NCI-H128 (cell line): ENCODE data around the gene PLA2G15.
"Not testable (repeated sequence)": the region's sequence is repeated elsewhere in the genome, so short reads cannot be mapped to it uniquely, and the experiment has no call there.

ENCODE experiments used
- DNase-seq: peaks from one replicate; lab custom pipeline; 2025; ENCODE audit not compliant: unreplicated experiment; lab: John Stamatoyannopoulos, UW

Gene PLA2G15

DNA sequence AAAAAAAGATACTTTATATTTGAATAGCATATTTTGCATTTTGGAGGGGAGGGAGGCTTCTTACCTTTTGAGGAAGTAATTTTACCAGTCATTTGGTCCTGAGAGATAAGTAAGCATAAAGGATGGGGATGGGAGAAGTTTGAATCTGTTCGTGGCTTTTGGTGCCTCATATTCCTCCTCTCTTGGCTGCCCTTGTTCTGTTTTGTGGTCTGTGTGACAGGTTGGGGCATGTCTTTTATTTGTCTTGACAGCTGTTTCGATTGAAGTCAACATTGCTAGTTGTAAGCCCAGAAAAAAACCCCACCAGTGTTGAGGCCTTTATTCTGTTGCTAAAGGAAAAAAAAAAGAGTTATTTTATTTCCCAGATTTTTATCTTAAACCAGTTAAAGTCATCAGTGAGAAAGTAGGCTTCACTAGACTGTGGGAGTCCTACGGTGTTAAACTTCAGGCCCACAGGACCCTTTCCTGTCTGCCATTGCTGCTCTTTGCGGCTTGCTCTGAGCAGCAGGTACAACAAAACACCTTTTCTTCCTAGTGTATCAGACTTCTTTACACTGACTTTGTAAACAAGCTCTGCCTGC lies 30.5 kb downstream of the PLA2G15 start:
- no peak for DNase-seq

DNA sequence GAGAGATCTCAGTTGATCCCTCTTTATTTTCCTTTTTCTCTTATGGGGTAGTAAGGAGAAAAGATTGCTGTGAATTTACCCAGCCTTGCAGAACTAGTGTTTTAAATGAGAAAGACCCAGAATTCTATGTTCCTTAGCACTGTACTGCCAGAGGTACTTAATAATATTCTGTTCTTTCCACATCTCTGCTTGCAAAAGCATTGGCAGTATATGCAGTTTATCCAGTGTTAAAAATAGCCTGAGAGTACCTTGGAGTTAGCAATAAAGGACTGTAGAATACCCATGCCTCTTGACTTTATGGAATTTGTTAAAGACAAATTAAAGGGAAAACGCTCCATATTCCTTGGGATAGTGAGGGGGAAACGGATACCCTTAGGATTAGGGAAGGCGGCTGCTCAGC lies 31.1 kb downstream of the PLA2G15 start:
- DNase-seq: no peak

DNA sequence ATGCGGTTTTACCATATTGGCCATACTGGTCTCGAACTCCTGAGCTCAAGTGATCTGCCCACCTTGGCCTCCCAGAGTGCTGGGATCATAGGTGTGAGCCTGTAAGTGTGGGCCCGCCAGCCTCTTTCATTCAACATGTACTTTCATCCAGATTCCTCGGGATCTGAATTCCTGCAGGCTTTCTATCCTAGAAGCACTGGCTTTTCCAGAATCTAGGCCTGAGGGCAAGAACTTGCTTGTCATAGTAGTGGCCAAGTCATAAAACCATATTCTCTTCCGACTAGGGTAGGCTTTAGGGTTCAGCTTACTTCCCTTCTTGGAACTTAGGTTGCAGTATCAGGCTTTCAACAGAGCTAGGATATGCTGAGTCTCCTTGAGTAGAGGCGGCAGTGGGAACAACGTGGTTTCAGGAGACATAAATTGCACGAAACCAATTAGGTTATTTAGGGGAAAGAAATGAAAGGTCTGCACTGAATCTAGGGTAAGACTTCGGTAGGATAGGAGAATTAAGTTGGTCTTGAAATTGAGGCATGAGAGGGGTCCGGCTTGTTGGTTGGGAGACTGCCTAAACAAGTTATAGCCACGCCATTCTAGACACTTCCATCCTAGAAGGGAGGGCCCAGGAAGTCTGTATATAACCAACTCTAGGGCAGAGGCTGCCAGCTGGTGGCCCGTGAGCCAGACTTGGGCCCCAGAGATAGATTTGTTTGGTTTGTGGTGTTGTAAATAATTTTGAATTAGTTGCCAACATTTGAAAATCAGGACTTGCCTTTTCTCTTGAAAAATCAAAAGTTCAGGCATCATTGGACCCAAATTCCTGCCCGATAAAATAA lies 34.8 kb downstream of the PLA2G15 start:
- DNase-seq: no peak

DNA sequence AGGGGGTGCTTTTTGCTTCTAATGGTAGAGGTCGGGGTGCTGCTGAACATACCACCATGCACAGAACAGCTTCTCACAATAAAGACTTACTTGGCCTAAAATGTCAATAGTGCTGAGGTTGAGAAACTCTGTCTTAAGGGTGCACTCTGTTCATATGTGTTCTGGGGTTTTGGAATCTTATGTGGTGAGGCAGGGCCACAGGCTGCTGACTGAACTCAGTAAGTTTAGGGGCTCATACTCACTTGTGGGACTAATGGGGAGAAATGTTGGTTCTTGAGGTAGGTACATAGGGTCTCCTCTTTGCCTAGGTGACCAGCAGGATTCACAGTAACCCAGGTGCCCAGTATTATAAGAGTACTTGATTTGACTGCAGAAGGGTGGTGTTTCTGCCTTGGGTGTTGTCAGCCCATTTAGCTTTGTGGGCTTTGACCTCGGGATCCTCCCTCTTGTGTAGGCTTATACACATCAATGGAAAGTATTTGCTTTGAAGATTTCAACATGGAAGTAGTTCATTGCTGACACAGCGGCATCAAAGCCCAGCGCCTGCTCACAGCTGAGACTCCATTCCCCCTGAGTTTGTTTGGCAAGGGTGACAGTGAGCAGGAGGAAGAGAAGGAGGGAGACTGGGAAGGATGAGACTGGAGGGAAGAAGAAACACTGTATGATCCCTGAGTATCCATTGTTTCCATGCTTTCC lies 36.3 kb downstream of the PLA2G15 start:
- DNase-seq: no peak

DNA sequence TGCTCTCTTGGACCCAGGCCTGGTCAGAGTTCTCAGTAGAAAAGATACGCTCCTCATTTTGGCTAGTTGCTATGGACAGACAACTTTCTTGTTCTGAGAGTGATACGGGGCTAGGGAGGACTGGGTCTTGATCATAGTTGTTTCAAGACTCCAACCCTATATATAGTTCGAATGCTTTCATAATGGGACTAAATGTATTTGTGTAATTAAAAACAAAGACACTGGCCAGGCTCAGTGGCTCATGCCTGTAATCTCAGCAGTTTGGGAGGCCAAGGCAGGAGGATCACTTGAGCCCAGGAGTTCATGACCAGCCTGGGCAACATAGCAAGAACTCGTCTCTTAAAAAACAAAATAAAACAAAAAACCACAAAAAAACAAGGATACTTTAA lies 36.9 kb downstream of the PLA2G15 start:
- no peak for DNase-seq

DNA sequence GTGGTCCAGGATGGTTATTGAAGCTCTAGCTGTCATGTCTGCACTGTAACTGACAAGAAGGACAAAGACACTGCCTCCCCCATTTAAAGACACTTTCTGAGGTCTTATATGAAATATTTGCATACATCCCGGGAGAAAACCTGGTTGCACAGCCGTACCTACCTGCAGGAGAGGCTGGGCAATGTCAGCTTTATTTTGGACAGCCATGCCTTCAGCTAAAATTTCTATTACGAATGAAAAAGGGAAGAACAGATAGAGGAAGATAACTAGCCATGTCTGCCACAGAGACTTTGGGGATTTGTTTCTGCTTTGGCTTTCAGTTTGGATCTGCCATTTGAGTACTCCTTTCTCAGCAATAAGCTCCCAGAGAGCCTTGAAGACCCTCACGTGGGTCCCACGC lies 38.2 kb downstream of the PLA2G15 start:
- DNase-seq: no peak

DNA sequence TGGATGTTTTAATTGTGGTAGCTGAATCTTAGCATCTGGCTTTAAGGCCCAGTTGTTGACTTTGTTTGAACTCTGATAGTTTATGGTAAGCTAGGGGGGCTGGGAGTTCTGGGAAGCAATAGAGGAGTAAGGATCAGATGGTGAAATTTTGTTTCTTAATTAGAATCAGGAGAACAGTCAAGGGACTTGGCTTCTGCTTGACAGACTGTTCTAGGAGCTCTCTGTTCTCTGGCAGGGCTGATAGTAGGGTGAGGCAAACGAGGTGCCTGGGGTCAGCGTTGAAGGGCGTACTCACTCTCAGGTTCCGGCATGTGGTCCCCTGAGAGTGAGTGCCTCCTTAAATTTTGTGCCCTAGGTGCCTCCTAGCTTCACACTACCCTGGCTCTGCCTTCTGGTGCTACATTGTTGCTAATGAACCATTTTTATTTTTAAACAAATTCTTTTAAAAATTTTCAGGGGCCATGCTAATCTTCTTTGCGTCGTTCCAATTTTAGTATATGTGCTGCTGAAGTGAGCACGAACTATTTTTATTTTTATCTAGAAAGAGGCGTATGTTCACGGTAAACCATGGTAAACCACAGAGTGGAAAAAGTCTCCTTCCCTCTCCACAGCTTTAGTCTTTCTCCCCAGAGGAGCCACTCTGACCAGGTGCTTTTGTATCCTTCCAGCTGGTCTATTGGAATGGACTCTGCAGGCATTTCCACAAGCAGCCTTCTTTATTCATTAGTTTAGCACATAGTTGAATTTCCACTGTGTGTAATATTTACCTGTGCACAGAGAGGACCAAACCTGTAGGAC lies 38.8 kb downstream of the PLA2G15 start:
- no peak for DNase-seq

DNA sequence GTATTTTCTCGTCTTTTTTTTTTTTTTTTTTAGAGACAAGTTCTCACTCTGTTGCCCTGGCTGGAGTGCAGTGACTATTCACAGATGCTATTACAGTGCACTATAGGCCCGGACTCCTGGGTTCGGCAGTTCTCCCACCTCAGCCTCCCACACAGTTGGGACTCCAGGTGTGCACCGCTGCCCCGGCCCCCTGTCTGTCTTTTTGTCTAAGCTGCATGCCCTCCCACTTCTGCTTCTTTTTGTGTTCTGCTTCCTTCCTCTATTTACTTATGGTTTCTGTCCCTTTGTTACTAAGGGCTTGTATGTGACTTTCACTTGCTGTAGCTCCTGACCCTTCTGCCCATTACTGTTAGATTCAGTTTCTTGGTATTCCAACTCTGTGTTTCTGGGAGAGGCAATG lies 39.7 kb downstream of the PLA2G15 start:
- no peak for DNase-seq

DNA sequence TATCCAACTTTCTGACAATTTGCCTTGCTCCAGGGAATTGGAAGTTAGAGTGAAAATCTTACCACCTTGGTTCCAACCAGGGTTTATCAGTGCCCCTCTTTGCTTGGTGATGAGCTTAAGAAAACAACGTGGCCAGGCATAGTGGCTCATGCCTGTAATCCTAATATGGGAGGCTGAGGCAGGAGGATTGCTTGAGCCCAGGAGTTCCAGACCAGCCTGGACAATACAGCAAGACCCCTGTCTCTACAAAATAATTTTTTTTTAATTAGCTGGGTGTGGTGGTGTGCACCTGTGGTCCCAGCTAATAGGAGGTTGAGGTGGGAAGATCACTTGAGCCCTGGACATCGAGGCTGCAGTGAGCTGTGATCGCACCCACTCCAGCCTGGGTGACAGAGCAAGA lies 40.5 kb downstream of the PLA2G15 start:
- no peak for DNase-seq

DNA sequence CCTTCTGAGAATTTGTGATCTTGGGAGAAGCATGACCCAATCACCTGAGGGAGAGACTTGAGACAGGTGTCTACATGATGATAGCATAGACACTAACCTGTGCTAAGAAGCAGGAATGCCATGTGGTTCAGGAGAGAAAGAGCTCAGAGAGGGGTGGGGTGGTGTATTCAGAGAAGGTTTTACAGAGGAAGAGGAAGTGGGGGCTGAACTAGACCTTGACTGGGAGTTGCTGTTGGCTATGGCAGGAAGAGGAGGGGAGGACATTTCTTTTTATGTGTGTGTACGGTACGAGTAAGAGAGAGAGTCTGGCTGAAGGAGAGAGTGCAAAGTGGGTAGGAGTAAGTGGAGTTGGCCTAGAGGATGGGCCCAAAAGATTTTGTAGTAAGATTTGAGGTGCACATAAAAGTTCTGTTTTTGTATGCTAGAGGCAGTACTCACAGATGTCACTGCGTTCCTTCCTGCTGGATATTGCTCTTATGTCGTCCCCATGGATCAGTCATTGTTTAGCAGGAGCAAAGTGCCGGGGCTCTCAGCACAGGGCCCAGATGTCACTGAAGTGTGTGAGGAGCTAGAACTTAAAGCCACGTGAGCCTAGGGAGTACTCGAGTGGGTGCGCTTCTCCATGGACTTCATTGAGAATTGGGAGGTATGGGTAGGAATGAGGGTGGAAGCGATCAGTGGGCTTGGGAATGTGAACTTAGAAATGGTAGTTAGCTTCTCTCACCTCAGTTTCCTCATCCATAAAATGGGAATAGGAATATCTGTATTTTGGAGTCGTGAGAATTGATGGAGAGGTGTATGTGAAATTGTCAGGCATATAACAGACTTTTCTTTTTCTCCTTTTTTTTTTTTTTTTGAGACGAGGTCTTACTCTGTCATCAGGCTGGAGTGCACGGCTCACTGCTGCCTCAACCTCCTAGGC lies 41.2 kb downstream of the PLA2G15 start:
- DNase-seq: no peak

DNA sequence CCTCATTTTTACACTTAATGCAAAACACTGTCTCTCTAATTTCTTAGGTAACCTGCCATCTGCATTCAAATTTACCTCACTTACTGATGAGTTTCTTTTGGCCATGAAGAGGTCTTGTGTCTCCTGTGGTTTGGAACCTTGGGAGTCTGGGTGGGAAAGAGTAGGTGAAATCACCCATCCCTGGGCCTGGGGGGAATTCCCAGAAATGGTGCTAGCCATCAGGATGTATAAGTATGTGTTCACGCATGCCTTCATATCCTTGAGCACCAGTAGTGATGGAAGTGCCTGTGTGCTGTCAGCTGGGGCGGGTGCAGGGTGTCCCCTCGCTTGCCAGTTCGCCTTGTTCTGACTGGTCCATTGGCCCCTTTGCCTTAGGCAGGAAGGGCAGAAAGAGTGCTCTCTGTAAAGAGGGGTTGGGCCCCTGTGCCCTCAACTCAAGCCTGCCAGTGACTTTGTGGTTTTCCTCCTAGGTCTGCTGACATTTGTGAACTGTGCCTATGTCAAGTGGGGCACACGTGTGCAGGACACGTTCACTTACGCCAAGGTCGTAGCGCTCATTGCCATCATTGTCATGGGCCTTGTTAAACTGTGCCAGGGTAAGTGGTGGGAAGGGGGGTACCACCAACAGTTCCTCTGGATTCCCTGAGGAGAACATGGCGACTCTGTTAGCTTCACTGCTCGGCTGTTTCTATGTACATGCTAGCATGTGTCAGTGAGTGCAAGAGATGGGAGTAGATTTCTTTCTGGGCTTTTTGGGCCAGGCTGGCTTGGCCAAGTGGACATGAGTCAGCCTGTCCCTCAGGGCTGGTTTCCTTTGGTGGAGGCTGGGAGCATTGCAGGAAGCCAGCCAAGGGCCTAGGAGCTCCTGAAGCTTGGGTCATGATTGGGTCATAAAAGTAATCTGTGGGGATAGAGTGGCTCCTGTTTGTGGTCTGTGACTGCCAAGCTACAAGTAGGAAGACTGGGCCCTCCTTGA lies 42.4 kb downstream of the PLA2G15 start:
- DNase-seq: no peak

DNA sequence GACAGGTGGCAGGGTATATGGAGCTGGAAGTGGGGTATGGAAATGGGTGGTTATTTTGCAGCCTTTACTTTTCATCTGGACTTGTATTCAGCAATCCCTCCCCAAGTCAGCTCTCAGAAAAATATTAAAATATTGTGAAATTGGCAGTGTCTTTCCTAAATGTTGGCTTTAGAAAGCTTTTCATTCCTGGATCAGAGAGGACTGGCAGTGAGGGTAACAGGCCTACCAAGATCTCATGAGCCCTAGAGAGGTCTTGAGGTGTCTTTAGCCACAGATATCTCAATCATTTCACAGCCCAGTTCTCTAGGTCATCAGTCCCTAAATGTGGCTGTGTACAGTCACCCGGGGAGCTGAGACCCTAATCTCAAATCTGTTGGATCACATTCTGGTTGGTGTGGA lies 43.1 kb downstream of the PLA2G15 start:
- no peak for DNase-seq

DNA sequence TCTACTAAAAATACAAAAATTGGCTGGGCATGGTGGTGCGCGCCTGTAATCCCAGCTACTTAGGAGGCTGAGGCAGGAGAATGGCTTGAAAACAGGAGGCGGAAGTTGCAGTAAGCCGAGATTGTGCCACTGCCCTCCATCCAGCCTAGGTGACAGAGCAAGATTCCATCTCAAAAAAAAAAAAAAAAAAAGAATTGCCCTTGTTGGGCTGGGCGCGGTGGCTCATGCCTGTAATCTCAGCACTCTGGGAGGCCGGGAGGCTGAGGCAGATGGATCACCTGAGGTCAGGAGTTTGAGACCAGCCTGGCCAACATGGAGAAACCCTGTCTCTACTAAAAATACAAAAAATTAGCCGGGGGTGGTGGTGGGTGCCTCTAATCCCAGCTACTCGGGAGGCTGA lies 43.6 kb downstream of the PLA2G15 start:
- not testable (repeated sequence) for DNase-seq

DNA sequence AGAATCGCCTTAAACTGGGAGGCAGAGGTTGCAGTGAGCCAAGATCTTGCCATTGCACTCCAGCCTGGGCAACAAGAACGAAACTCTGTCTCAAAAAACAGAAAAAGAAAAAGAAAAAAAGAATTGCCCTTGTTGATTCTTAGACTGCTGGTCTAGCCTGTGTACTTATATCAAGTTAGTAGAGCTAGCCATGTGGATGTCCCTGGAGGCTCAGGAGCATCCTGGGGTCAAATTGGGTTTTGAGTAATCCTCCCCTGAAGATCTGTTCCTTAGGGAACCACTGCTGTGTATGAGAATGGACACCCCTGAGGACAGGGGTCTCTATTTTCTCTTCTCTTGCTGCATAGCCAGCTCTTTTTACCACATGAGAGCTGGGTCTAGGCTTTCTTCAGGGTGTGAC lies 44.0 kb downstream of the PLA2G15 start:
- DNase-seq: no peak

DNA sequence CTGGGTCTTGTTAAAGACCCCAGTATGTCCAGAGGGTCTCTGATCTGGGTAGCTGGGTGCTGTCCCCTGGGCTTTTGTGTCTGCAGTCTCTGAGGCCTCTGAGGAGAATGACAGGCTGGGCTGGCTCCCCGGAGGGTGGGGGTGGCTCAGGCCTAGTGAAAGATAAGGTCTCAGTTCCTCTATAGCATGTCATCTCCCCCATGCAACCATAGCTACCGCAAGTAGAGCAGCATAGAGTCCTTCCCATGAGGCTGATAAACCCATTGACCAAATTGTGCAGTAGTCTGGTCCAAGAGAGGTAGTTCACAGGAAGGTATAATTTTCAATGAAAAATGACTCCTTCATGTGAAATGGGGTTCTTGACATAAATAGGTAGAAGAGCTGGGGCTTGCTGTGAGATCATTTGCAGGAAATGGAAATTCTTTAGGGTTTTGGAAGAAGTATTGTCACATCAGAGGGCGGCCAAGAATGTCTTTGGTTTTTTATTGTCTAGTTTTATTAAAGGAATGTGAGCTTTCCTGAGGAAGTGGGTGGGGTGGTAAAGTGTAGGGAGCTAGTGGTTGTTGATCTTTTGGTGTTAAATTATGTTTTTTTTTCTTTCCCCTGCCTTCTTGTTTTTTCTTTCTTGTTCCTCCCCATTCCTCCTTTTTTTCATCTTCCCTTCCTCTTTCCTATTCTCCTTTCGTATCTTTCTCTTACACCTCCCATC lies 44.6 kb downstream of the PLA2G15 start:
- no peak for DNase-seq

DNA sequence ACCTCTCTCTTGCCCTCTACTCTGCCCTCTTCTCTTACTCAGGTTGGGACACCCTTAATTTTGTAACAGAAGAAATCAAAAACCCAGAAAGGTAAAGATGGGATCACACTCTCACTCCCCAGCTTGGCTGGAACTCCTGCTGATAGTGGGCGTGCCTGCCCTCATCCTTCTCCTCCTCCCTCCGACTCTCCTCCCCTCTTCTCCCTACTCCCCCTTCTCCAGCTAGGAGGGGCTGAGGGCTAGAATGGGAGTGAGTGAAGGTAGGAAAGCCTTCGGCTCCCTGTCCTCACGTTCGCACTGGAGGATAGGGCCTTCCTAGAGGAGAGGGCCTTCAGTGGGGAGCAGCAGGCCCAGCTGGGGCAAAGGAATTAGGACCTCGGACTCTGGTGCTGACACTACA lies 45.3 kb downstream of the PLA2G15 start:
- DNase-seq: no peak

DNA sequence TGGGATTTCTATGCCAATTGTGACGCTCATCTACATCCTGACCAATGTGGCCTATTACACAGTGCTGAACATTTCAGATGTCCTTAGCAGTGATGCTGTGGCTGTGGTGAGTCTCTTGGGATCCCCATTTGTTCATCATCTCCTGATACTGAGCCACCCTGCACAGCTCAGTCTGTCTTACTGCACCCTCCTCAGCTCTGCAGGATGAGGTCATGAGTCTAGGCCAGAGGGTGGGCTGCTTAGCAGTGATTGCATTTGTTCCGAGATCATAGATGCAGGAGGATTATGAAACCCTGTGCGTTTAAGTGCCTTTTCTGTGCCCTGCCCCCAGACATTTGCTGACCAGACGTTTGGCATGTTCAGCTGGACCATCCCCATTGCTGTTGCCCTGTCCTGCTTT lies 46.1 kb downstream of the PLA2G15 start:
- no peak for DNase-seq

DNA sequence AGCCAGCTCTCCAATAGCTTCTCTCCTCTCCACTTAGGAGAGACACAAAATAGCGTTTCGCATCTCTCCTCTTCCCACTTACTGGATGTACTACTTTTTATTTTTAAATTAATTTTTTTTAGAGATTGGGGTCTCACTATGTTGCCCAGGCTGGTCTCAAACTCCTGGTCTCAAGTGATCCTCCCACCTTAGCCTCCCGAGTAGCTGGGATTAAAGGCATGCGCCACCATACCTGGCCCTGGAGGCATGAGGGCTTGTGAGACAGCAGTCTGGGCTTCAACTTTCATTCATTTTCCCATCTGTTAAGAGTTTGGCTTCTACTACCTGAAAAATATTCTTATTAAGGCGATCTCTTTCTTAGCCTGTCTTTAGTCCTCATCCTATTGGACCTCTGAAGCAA lies 47.3 kb downstream of the PLA2G15 start:
- no peak for DNase-seq

DNA sequence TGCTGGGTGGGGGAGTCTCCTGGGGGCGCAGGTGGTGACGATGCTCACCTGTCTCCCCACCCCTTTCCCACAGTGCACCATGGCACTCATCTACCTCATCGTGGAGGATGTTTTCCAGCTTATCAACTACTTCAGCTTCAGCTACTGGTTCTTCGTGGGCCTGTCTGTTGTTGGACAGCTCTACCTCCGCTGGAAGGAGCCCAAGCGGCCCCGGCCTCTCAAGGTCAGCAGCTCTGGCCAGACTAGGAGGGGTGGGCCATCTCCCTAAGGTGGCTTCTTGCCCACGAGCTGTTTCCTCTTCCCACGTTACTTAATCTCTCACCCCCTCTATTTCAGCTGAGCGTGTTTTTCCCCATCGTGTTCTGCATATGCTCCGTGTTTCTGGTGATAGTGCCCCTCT lies 51.1 kb downstream of the PLA2G15 start:
- no peak for DNase-seq
